Endothelial cell of umbilical vein (primary cell): ENCODE measurements around the gene ZNF729.

Source experiments
- EZH2 ChIP-seq: IDR thresholded peaks from 2 replicates; pipeline ENCODE4 v1.6.1; 2012; ENCODE audit warnings: borderline replicate concordance, low read depth, mild to moderate bottlenecking, moderate library complexity, low read length, inconsistent platforms; ENCODE audit not compliant: severe bottlenecking
- FOS ChIP-seq: IDR thresholded peaks from 2 replicates; pipeline ENCODE4 v1.6.1; 2011; ENCODE audit warnings: mild to moderate bottlenecking, low read length, moderate library complexity, borderline replicate concordance; ENCODE audit not compliant: insufficient read depth
- MYC ChIP-seq: IDR thresholded peaks from one replicate; pipeline ENCODE4 v1.6.1; 2011; ENCODE audit warnings: mild to moderate bottlenecking, low read depth, low read length
- POLR2A ChIP-seq: IDR thresholded peaks from 2 replicates; pipeline ENCODE4 v1.6.1; 2012; ENCODE audit warnings: low read depth, mild to moderate bottlenecking, control low read depth, low read length
- POLR2AphosphoS5 ChIP-seq: IDR thresholded peaks from 2 replicates; pipeline ENCODE4 v1.6.1; 2012; ENCODE audit warnings: low read depth, mild to moderate bottlenecking, control low read depth, low read length, moderate library complexity; ENCODE audit not compliant: insufficient read depth
- TF ChIP-seq, protein P1 (sequence below), 2 donors: IDR thresholded peaks; 1 replicate in 1 of 2; 2 replicates in 1 of 2; pipeline ENCODE4 v1.5.1; 2011; ENCODE audit warnings: low read length in 2 of 2, mild to moderate bottlenecking in 2 of 2, moderate library complexity in 2 of 2, control low read depth in 1 of 2, inconsistent platforms in 1 of 2, low read depth in 1 of 2; ENCODE audit not compliant: insufficient read depth in 1 of 2; ENCODE audit errors: extremely low read depth in 1 of 2

DNA sequence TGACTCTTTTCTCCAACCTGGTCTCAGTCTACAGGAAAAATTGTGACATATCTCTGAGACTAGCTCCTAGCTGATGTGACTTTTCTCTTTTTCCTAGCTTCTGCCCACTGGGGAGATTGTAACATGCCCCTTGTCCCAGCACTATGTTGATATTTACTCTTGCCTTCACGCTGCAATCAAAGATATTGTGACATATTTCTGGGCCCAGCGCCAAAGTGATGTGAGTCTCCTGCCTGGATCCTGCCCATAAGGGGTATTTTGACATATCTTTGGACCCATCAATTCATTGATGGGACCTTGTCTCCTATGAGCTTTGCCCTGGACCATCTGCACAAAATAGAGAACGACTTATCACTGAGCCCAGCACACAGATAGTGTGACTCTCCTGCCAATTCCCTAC lies 41.1 kb downstream of the ZNF729 start:
- TF ChIP-seq, protein P1, sequence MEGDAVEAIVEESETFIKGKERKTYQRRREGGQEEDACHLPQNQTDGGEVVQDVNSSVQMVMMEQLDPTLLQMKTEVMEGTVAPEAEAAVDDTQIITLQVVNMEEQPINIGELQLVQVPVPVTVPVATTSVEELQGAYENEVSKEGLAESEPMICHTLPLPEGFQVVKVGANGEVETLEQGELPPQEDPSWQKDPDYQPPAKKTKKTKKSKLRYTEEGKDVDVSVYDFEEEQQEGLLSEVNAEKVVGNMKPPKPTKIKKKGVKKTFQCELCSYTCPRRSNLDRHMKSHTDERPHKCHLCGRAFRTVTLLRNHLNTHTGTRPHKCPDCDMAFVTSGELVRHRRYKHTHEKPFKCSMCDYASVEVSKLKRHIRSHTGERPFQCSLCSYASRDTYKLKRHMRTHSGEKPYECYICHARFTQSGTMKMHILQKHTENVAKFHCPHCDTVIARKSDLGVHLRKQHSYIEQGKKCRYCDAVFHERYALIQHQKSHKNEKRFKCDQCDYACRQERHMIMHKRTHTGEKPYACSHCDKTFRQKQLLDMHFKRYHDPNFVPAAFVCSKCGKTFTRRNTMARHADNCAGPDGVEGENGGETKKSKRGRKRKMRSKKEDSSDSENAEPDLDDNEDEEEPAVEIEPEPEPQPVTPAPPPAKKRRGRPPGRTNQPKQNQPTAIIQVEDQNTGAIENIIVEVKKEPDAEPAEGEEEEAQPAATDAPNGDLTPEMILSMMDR (IDR thresholded peaks at IDR 0.05; ENCODE audit: extremely low read depth in 1 of 2, insufficient read depth in 1 of 2, low read depth in 1 of 2, low read length in 2 of 2), result no peak
- TF ChIP-seq EZH2 (no peak), POLR2A (no peak), POLR2AphosphoS5 (no peak), MYC (no peak), FOS (no peak)
